Stimulated activated CD8-positive, alpha-beta memory T cell treated with anti-CD3 and anti-CD28 coated beads, Interleukin-2, amount 100 ng/mL, for 48 hours (primary cell): ENCODE data around the gene PTGDR.
A peak's percentile ranks its signal among the peaks of the same experiment; 100 is the strongest.

ENCODE experiments used
- DNase-seq, 2 donors: peaks; one replicate each; pipeline ENCODE4 v3.0.0-alpha.2; 2020; ENCODE audit warnings: low read depth in 2 of 2

PTGDR gene

GRCh38 chr14:52267501-52268278, at the start of gene PTGDR:
PTGDR (plus strand) TSS chr14:52267698; CDS start chr14:52267815, 117 bp downstream.
- DNase-seq = peak in 1 of 2 donors; percentile 19

- no peak for DNase-seq
Observed at GRCh38 chr14:52219488-52220084, 47.9 kb upstream of the PTGDR start.

- DNase-seq = no peak
Observed at GRCh38 chr14:52220924-52221811, 46.3 kb upstream of the PTGDR start.

- DNase-seq = no peak
Observed at GRCh38 chr14:52222901-52223300, 44.6 kb upstream of the PTGDR start.

GRCh38 chr14:52227619-52228222, 39.8 kb upstream of the PTGDR start:
- no peak for DNase-seq

- no peak for DNase-seq
Observed at GRCh38 chr14:52233693-52234092, 33.8 kb upstream of the PTGDR start.

- no peak for DNase-seq
Observed at GRCh38 chr14:52235434-52235833, 32.1 kb upstream of the PTGDR start.

- DNase-seq = no peak
Observed at GRCh38 chr14:52235866-52236510, 31.5 kb upstream of the PTGDR start.

GRCh38 chr14:52238682-52239081, 28.8 kb upstream of the PTGDR start:
- no peak for DNase-seq

GRCh38 chr14:52240623-52241022, 26.9 kb upstream of the PTGDR start:
- DNase-seq = no peak

- no peak for DNase-seq
Observed at GRCh38 chr14:52241087-52241793, 26.3 kb upstream of the PTGDR start.

GRCh38 chr14:52244328-52244727, 23.2 kb upstream of the PTGDR start:
- DNase-seq = no peak

GRCh38 chr14:52244997-52245396, 22.5 kb upstream of the PTGDR start:
- no peak for DNase-seq

GRCh38 chr14:52248057-52248456, 19.4 kb upstream of the PTGDR start:
- DNase-seq = no peak

GRCh38 chr14:52251724-52252123, 15.8 kb upstream of the PTGDR start:
- no peak for DNase-seq

- DNase-seq = no peak
Observed at GRCh38 chr14:52253503-52253902, 14.0 kb upstream of the PTGDR start.

GRCh38 chr14:52254086-52254485, 13.4 kb upstream of the PTGDR start:
- no peak for DNase-seq

GRCh38 chr14:52258783-52259182, 8.7 kb upstream of the PTGDR start:
- no peak for DNase-seq

GRCh38 chr14:52259434-52259833, 8.1 kb upstream of the PTGDR start:
- no peak for DNase-seq

- DNase-seq = no peak
Observed at GRCh38 chr14:52262600-52262999, 4.9 kb upstream of the PTGDR start.

- DNase-seq = no peak
Observed at GRCh38 chr14:52263190-52263589, 4.3 kb upstream of the PTGDR start.
